Loucy (cell line): ENCODE results near the gene FGF9.

Source experiments
- H2AFZ ChIP-seq: fragments of 200-600 bp; sonication (generic); 2 replicates; pipeline ENCODE4 v1.6.0; 2016; ENCODE audit warnings: antibody characterized with exemption, mild to moderate bottlenecking, low read length, moderate library complexity
- H3F3A ChIP-seq: fragments of 200-600 bp; 2 replicates; pipeline ENCODE4 v1.6.0; 2016; ENCODE audit warnings: antibody characterized with exemption, low read depth, mild to moderate bottlenecking
- H3K27me3 ChIP-seq: fragments of 200-600 bp; sonication (generic); 2 replicates; pipeline ENCODE4 v1.6.1; 2014; ENCODE audit warnings: low read length, mild to moderate bottlenecking; ENCODE audit not compliant: insufficient read depth, poor library complexity, severe bottlenecking
- H3K36me3 ChIP-seq: fragments of 200-600 bp; sonication (generic); 2 replicates; pipeline ENCODE4 v1.6.1; 2016; ENCODE audit warnings: low read length; ENCODE audit not compliant: insufficient read depth
- H3K4me1 ChIP-seq: fragments of 200-600 bp; sonication (generic); 2 replicates; pipeline ENCODE4 v1.5.1; 2014; ENCODE audit warnings: low read length, mild to moderate bottlenecking; ENCODE audit not compliant: insufficient read depth, poor library complexity, severe bottlenecking
- H3K4me2 ChIP-seq: fragments of 200-600 bp; sonication (generic); 2 replicates; pipeline ENCODE4 v1.6.0; 2014; ENCODE audit warnings: antibody characterized with exemption, low read length, low read depth, mild to moderate bottlenecking; ENCODE audit not compliant: poor library complexity, severe bottlenecking
- H3K4me3 ChIP-seq: fragments of 200-600 bp; sonication (generic); 2 replicates; pipeline ENCODE4 v1.5.1; 2014; ENCODE audit warnings: low read length, mild to moderate bottlenecking, mixed read lengths; ENCODE audit not compliant: poor library complexity, severe bottlenecking
- H3K79me2 ChIP-seq: fragments of 200-600 bp; sonication (generic); 2 replicates; pipeline ENCODE4 v1.6.1; 2014; ENCODE audit warnings: low read length; ENCODE audit not compliant: insufficient read depth
- H3K9ac ChIP-seq: fragments of 200-600 bp; sonication (generic); 2 replicates; pipeline ENCODE4 v1.6.0; 2014; ENCODE audit warnings: mild to moderate bottlenecking, low read depth, low read length, moderate library complexity; ENCODE audit not compliant: poor library complexity, severe bottlenecking
- H3K9me2 ChIP-seq: fragments of 200-600 bp; sonication (generic); replicated peaks from 2 replicates; pipeline ENCODE4 v1.6.1; 2016; ENCODE audit warnings: low read depth, low read length, mixed read lengths
- H3K9me3 ChIP-seq: fragments of 200-600 bp; sonication (generic); 2 replicates; pipeline ENCODE4 v1.6.1; 2014; ENCODE audit warnings: mild to moderate bottlenecking, antibody characterized with exemption, low read length, low read depth; ENCODE audit not compliant: insufficient read depth
- H4K20me1 ChIP-seq: fragments of 200-600 bp; sonication (generic); 2 replicates; pipeline ENCODE4 v1.6.0; 2014; ENCODE audit warnings: antibody characterized with exemption, low read length, mild to moderate bottlenecking; ENCODE audit not compliant: insufficient read depth, poor library complexity, severe bottlenecking
- CTCF ChIP-seq: fragments of 200-600 bp; sonication (generic); conservative IDR thresholded peaks from 2 replicates; pipeline ENCODE4 v1.5.1; 2014; ENCODE audit warnings: mild to moderate bottlenecking, antibody characterized with exemption, low read length
- EZH2phosphoT487 ChIP-seq: fragments of 200-600 bp; IDR thresholded peaks from 2 replicates; pipeline ENCODE4 v1.6.1; 2018; ENCODE audit warnings: antibody characterized with exemption, mild to moderate bottlenecking, moderate library complexity, borderline replicate concordance

The FGF9 gene

GRCh38 chr13:21668732-21669275, 2.1 kb upstream of the FGF9 start:
- Histone ChIP-seq H3F3A (no peaks in the 10 kb centered on the region), H3K79me2 (peaks cover 8% of the 10 kb centered on the region; the same call in 1 of the 2 replicates), H3K27me3 (no peaks in the 10 kb centered on the region), H4K20me1 (no peaks in the 10 kb centered on the region), H2AFZ (peak overlapping the region; percentile 82; the same call in 1 of the 2 replicates), H3K9me2 (no peaks in the 10 kb centered on the region), H3K4me1 (peaks cover 16% of the 10 kb centered on the region), H3K9ac (peak overlapping the region; percentile 90), H3K4me3 (peak overlapping the region; percentile 79), H3K4me2 (peak overlapping the region; percentile 85), H3K9me3 (no peaks in the 10 kb centered on the region), H3K36me3 (no peaks in the 10 kb centered on the region)
- no peak for TF ChIP-seq CTCF

GRCh38 chr13:21670006-21670882, 629 bp upstream of the FGF9 start:
- Histone ChIP-seq H3K9me2 (no peaks in the 10 kb centered on the region), H3K27me3 (no peaks in the 10 kb centered on the region), H3K9me3 (no peaks in the 10 kb centered on the region), H4K20me1 (no peaks in the 10 kb centered on the region), H3F3A (no peaks in the 10 kb centered on the region), H3K36me3 (no peaks in the 10 kb centered on the region), H3K9ac (peak overlapping the region; percentile 90), H2AFZ (peak overlapping the region; percentile 87), H3K4me2 (peak overlapping the region; percentile 85), H3K4me3 (peak overlapping the region; percentile 79), H3K79me2 (peaks cover 8% of the 10 kb centered on the region; the same call in 1 of the 2 replicates), H3K4me1 (peaks cover 16% of the 10 kb centered on the region)
- TF ChIP-seq EZH2phosphoT487 (no peak), CTCF (no peak)

- H3K27me3 ChIP-seq = no peaks in the 10 kb centered on the region
- 0 out of 2 replicates have a peak overlapping the region, but pooled peaks have one; percentile 12 for H2AFZ ChIP-seq
- H3K4me2 ChIP-seq = peak overlapping the region; percentile 66
- peak overlapping the region; percentile 79 for H3K4me3 ChIP-seq
- no peaks in the 10 kb centered on the region for H3K9me3 ChIP-seq
- peak overlapping the region; percentile 30 for H3K9ac ChIP-seq
- no peaks in the 10 kb centered on the region for H4K20me1 ChIP-seq
- no peaks in the 10 kb centered on the region for H3K9me2 ChIP-seq
- H3K79me2 ChIP-seq = peaks cover 8% of the 10 kb centered on the region; the same call in 1 of the 2 replicates
- H3K4me1 ChIP-seq = peaks cover 16% of the 10 kb centered on the region
- TF ChIP-seq CTCF (no peak), EZH2phosphoT487 (no peak)
- H3K36me3 ChIP-seq = no peaks in the 10 kb centered on the region
- H3F3A ChIP-seq = no peaks in the 10 kb centered on the region
Measured at GRCh38 chr13:21671620-21672286, 880 bp downstream of the FGF9 start.
